Metanephros (tissue), 1 donor: ENCODE data around the gene ANKRD44. TPM values are rescaled to one million over a fixed set of nuclear protein-coding genes. Genes with fewer than 3 reads are reported as not detected.

ENCODE experiments used
- total RNA-seq: library from RNA; depleted of rRNA; stranded (reverse); fragments of >200 nt; gene quantifications from one replicate; pipeline ENCODE4 v1.2.3, GENCODE V29; 2014

The ANKRD44 gene
- 44.1 TPM for total RNA-seq

GRCh38 chr2:197310271-197310985 is at the start of gene ANKRD44:
TSS of gene ANKRD44 (minus strand) at chr2:197310780. CDS start at chr2:197310604, 176 bp downstream.

Other genes starting within 250 kb of the ANKRD44 start
- 419 TPM for gene SF3B1, start 124.2 kb upstream of the ANKRD44 start, total RNA-seq
- gene COQ10B, start 142.8 kb upstream of the ANKRD44 start, total RNA-seq = 16.2 TPM
- 343 TPM for gene HSPD1, start 189.1 kb upstream of the ANKRD44 start, total RNA-seq
- gene HSPE1, start 189.6 kb upstream of the ANKRD44 start, total RNA-seq = 174 TPM
- 40.2 TPM for gene MOB4, start 205.3 kb upstream of the ANKRD44 start, total RNA-seq